Skeletal muscle tissue (tissue), 4 donors: ENCODE data around the gene ZMYND10. TPM values are rescaled to one million over a fixed set of nuclear protein-coding genes. Genes with fewer than 3 reads are reported as not detected.

ENCODE experiments used
- H3K27ac ChIP-seq: one replicate; pipeline ENCODE4 v1.7.0; 2013; ENCODE audit warnings: mild to moderate bottlenecking, low read depth, low read length, inconsistent platforms
- H3K27me3 ChIP-seq, 3 donors: one replicate each; pipeline ENCODE4 v1.7.0; 2013; ENCODE audit warnings: low read length in 3 of 3; ENCODE audit not compliant: control insufficient read depth in 3 of 3, insufficient read depth in 3 of 3
- H3K36me3 ChIP-seq, 3 donors: one replicate each; pipeline ENCODE4 v1.7.0; 2013; ENCODE audit warnings: low read length in 3 of 3; ENCODE audit not compliant: control insufficient read depth in 3 of 3, insufficient read depth in 3 of 3
- H3K4me1 ChIP-seq, 3 donors: one replicate each; pipeline ENCODE4 v1.7.0; 2013; ENCODE audit warnings: low read length in 3 of 3, mild to moderate bottlenecking in 3 of 3; ENCODE audit not compliant: control insufficient read depth in 3 of 3, insufficient read depth in 3 of 3
- H3K4me3 ChIP-seq, 3 donors: one replicate each; pipeline ENCODE4 v1.7.0; 2013; ENCODE audit warnings: low read length in 3 of 3
- H3K9ac ChIP-seq, 3 donors: one replicate each; pipeline ENCODE4 v1.7.0; 2013; ENCODE audit warnings: low read length in 3 of 3, mild to moderate bottlenecking in 3 of 3, moderate library complexity in 2 of 3, low read depth in 1 of 3
- H3K9me3 ChIP-seq, 3 donors: one replicate each; pipeline ENCODE4 v1.7.0; 2013; ENCODE audit warnings: low read length in 3 of 3; ENCODE audit not compliant: control insufficient read depth in 3 of 3
- total RNA-seq: library from RNA; depleted of rRNA; stranded (reverse); fragments of >200 nt; gene quantifications from one replicate; pipeline ENCODE4 v1.2.3, GENCODE V29; 2014
- donor health status: Osteomylitis.

Gene ZMYND10
- total RNA-seq, 1 donor from 2014 or later: 0.52 TPM

DNA sequence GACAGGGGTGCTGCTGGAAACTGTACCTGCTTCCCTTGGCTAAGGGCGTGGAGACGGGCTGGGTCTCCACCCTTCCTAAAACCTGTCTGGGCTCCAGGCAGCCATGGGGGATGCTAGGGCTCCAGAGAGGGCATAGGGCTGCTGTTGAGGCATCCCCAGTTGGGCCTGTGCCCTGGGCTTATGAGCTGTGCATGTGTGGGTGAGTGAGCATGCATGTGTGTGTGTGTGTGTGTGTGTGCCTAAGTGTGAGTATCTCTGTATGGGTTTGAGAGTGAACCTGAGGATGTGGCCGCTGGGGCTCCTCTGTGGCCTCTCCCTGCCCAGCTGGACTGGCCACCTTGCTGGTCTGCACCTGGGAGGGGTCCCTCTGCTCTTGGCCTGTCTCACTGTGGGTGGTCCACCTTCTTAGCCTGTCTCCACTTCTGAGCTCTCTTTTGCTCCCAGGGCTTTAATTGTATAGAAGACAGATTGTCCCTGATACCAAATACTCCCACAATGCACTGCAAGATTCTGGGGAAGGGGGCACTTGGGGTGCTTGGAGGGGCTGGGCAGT lies 25.7 kb upstream of the ZMYND10 start:
- no peaks in the 10 kb centered on the region for H3K36me3 ChIP-seq
- H3K9ac ChIP-seq: no peak overlapping the region
- H3K27ac ChIP-seq: no peak overlapping the region
- H3K27me3 ChIP-seq: peaks cover 0 to 9% (median 8%) of the 10 kb centered on the region in 3 donors
- H3K4me3 ChIP-seq: no peak overlapping the region
- H3K4me1 ChIP-seq: no peaks in the 10 kb centered on the region
- no peaks in the 10 kb centered on the region for H3K9me3 ChIP-seq

DNA sequence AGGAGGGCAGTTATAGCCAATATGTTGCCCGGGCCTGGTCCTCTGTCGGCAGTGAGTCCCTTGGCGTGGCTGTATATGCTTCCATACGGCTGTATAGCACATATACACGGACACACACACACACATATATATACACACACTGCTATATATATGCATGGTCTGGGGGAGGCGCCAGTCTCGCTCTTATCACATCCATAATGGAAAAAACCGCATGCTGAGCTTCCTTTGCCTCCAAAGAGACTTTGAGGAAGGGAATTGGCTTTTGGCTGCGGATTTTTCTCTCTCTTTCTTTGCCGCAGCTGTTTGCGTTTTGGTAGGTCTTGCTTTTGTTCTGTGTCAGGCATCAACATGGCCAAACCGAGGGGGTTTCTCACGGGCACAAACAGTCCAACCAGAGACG lies 25.1 kb upstream of the ZMYND10 start:
- no peaks in the 10 kb centered on the region for H3K36me3 ChIP-seq
- peaks cover 0 to 9% (median 8%) of the 10 kb centered on the region in 3 donors for H3K27me3 ChIP-seq
- no peaks in the 10 kb centered on the region for H3K9me3 ChIP-seq
- no peak overlapping the region for H3K9ac ChIP-seq
- no peak overlapping the region for H3K27ac ChIP-seq
- no peak overlapping the region for H3K4me3 ChIP-seq
- H3K4me1 ChIP-seq: peaks cover 0 to 3% (median under 1%) of the 10 kb centered on the region in 3 donors

DNA sequence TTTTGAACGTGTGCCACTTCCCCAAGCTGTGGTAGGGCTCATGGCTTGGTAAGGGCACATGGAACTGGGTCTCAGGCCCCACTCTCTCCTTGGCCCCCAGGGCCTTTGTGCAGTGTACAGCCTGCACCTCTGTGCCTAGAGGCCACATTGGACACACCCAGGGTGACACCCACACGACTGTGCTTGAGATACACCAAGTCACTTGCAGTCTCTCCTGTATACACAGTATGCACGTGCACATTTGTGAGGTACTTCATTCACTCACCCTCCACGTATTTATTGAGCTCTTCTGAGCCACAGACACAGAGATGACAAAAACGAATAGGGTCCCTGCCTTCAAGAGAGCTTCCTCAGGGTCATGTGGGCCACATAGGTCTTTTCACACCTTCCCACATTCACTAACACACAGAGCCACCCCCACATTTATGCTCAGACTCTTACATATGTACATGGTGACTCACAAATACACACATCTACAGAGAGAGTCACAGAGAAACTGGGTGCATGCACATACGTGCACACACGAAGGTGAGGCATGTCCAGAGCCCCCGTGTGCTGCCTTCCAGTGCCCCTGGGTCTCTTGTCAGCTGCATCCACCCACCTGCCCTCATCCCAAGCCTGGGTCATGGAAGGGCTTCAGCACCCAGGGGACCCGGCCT lies 23.6 kb upstream of the ZMYND10 start:
- no peaks in the 10 kb centered on the region for H3K9me3 ChIP-seq
- no peak overlapping the region for H3K27ac ChIP-seq
- peaks cover 0 to 9% (median 8%) of the 10 kb centered on the region in 3 donors for H3K27me3 ChIP-seq
- H3K36me3 ChIP-seq: no peaks in the 10 kb centered on the region
- no peak overlapping the region for H3K9ac ChIP-seq
- peaks cover 0 to 14% (median 11%) of the 10 kb centered on the region in 3 donors for H3K4me1 ChIP-seq
- H3K4me3 ChIP-seq: no peak overlapping the region

DNA sequence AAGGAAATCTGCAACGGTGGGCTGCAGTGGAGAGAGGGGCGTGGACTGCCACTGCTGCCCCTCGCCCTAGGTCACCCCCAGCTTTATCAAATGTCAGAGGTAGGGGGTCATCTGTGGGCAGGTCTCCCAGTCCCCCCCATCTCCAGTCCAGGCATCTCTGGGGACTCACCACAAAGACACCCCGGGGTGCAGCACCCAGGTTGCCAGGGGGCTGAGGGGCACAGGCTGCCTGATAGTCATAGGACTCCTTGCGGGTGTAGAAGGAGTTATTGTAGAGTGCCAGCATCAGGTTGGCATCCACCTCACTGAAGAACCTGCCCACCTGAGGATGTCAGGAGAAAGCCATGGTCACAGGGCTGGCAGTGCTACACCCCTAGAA lies 20.3 kb upstream of the ZMYND10 start:
- H3K36me3 ChIP-seq: no peaks in the 10 kb centered on the region
- H3K4me3 ChIP-seq: peak overlapping the region in 1 of 3 donors; percentile 51
- peaks cover 0 to 15% (median 11%) of the 10 kb centered on the region in 3 donors for H3K4me1 ChIP-seq
- H3K9me3 ChIP-seq: no peaks in the 10 kb centered on the region
- no peak overlapping the region for H3K27ac ChIP-seq
- H3K27me3 ChIP-seq: peaks cover 0 to 4% (median under 1%) of the 10 kb centered on the region in 3 donors
- no peak overlapping the region for H3K9ac ChIP-seq

DNA sequence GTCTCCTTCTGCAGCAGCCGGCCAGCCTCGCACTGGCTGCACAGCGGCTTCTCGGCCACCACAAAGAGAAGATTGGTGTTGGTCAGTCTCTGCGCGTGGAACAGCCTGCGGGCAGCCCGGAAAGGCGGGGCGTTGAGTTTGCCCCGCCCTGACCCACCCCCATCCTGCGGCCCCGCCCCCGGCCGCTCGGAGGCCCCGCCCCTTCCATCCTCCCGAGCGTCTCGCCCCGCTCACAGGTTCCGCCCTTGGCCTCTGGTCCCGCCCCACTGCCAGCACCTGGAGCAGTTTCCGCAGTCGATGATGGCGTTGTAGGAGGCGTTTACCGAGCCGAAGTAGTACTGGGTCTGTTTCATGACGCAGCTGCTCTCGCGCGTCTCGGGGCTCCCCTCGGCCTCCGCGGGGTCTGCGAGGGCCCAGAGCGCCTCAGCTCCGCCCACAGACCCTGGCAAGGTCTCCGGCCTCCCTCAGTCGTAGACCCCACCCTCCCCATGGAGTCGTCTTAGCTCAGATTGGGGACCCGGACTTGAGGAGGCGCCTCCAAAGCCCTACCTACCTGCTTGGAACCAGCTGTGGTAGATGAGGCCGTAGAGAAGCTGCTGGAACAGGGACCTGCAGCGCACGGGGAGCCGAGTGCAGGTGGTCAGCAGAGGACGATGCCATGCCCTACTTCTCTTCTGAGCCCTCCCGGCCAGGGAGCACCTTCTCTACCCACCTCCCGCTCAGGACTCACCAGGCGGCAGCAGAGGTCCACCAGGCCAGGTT lies 19.7 kb upstream of the ZMYND10 start:
- Histone ChIP-seq H3K9me3 (no peaks in the 10 kb centered on the region), H3K27ac (no peak overlapping the region), H3K4me1 (peaks cover 0 to 15% (median 11%) of the 10 kb centered on the region in 3 donors), H3K4me3 (peak overlapping the region; percentile 51 to 63 (median 59)), H3K36me3 (no peaks in the 10 kb centered on the region), H3K27me3 (peaks cover 0 to 4% (median 0%) of the 10 kb centered on the region in 3 donors), H3K9ac (no peak overlapping the region)

DNA sequence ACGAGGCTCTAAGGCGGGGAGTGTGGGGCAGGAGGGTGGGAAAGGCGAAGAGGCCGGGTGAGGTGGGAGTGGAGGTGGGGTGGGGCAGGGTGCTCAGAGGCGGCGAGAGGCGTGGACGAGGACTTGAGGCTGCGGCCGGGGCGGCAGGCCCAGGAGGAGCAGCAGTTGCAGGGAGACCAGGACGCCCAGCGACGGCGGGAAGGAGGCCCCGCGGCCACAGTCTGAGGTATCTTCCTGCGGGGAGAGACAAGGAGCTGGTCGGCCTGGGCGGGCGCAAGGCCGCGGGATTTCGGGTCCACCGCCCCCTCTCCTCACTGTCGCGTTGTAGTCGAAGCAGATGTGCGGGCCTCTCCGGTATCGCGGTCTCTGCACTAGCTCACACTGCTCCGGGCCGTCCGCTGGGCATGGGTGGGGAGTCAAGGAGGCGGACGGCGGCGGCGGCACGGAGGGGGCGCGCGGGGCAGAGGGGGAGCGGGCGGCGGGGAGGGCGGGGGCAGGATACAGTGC lies 19.1 kb upstream of the ZMYND10 start:
- H3K4me3 ChIP-seq: peak overlapping the region in 2 of 3 donors; percentile 41 to 60

DNA sequence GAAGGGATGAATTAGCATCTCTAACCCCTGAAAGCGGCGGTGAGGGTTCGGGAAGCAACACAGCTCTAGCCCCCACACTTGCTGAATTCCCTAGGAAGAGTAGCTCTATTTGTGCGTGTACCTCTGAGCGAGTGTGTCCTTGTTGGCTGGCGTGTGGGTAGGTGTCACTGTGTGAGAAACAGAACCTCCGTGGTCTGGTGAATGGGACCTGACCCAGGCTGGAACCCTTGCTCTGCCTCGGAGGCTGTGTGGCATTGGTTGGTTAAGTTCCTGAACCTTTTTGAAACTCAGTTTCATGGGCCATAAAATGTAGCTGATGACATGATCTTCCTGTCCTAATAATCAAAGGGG lies 14.2 kb upstream of the ZMYND10 start:
- Histone ChIP-seq H3K9ac (peak overlapping the region in 1 of 3 donors; percentile 45), H3K27me3 (no peaks in the 10 kb centered on the region), H3K4me1 (peaks cover 45 to 58% (median 51%) of the 10 kb centered on the region in 3 donors), H3K36me3 (peaks cover 27 to 31% (median 28%) of the 10 kb centered on the region in 3 donors), H3K9me3 (no peaks in the 10 kb centered on the region), H3K27ac (no peak overlapping the region), H3K4me3 (peak overlapping the region; percentile 54 to 100 (median 65))

More for the DNA sequence above, 19.1 kb upstream of the ZMYND10 start:
- H3K36me3 ChIP-seq: no peaks in the 10 kb centered on the region
- peaks cover 0 to 4% (median 0%) of the 10 kb centered on the region in 3 donors for H3K27me3 ChIP-seq
- H3K27ac ChIP-seq: no peak overlapping the region
- peaks cover 3 to 20% (median 14%) of the 10 kb centered on the region in 3 donors for H3K4me1 ChIP-seq
- no peaks in the 10 kb centered on the region for H3K9me3 ChIP-seq
- H3K9ac ChIP-seq: peak overlapping the region in 2 of 3 donors; percentile 33 to 40

DNA sequence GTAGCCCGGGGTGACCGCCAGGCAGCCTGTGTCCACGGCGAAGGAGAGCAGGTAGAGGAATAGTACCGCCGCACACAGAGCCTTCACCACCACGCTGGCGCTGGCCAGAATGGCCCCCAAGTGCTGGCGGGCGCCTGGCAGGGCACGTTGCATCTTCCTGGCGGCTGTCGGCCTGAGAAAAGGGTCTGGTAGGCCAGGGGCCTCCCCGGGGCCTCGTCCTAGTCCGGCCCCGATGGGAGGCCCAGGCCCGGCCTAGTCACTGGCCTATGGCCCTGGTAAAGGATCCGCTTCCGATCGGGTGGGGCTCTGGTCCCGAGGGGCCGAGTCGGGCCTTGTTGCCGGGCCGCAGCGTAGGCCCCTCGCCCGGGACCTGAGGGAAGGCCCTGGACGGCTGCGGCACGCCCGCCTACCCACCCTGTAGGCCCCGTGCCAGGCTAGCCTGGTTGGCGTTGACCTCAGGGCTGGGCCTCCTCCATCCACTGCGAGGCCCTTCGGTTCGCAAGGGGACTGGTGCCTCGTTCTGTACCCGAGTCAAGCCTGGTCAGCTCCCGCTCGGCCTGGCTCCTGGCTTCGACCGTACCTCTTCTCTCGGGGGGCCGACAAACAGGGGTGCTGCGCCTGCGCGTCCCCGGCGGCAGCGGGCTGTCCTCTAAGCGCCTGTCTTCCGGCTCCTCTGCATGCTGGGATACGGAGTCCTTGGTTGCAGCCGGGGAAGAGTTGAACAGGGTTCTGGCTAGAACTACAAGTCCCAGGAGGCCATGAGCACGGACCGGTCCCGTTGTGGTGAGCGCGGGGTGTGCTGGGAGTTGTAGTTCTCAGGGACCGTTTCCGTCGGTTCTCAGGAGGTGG lies 13.6 kb upstream of the ZMYND10 start, which contains the start of gene TMEM115:
Gene TMEM115 (minus strand): TSS at position 611 of the 849 bp plus-strand sequence. CDS start 458 bp downstream, at position 153.
- Histone ChIP-seq H3K27me3 (no peaks in the 10 kb centered on the region), H3K9me3 (no peaks in the 10 kb centered on the region), H3K4me1 (peaks cover 46 to 54% (median 47%) of the 10 kb centered on the region in 3 donors), H3K27ac (peak within 1 kb of the TSS; percentile 95), H3K36me3 (peaks cover 33 to 37% (median 34%) of the 10 kb centered on the region in 3 donors), H3K4me3 (peak within 1 kb of the TSS; percentile 88 to 100 (median 99)), H3K9ac (peak within 1 kb of the TSS; percentile 98 to 99 (median 98))

DNA sequence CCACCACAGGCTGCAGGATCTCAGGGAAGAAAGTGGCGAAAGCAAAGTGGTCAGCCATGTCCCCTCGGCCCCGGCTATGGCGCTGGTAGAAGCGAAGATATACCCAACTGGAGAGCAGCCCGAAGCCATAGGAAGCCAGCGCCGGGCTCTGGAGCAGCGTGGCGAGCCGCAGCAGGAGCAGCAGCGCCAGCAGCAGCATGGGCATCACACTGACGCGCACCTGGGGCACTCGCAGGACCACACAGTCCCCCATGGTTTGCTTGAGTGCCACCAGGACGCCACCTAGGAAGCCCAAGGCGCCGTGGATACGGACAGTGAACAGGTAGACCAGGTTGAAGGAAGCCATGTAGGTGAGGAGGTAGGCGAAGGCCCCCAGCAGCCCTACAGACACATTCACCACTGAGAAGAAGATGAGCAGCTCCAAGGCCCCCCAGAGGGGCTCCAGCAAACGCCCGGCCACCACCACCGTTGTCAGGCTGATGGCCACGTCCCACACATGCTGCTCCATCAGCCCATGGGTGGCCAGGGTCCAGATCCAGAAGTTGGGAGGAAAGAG lies 12.9 kb upstream of the ZMYND10 start:
- Histone ChIP-seq H3K9ac (peak overlapping the region; percentile 98 to 99 (median 98)), H3K36me3 (peaks cover 40 to 43% (median 41%) of the 10 kb centered on the region in 3 donors), H3K4me1 (peaks cover 46 to 56% (median 47%) of the 10 kb centered on the region in 3 donors), H3K27me3 (no peaks in the 10 kb centered on the region), H3K9me3 (no peaks in the 10 kb centered on the region), H3K4me3 (peak overlapping the region; percentile 88 to 100 (median 99)), H3K27ac (peak overlapping the region; percentile 95)
